Upper lobe of left lung (tissue), 6 donors: ENCODE results near the gene HEG1. TPM values are rescaled to one million over a fixed set of nuclear protein-coding genes. Genes with fewer than 3 reads are reported as not detected.
A peak's percentile ranks its signal among the peaks of the same experiment; 100 is the strongest.

Experiments
- ATAC-seq, 2 donors: fragments of 200-7000 bp; cut with Tn5 transposase; one replicate each; pipeline ENCODE4 v1.9.1; 2022; ENCODE audit warnings: mild to moderate bottlenecking in 2 of 2, moderate library complexity in 2 of 2; ENCODE audit not compliant: low FRiP score in 2 of 2
- DNase-seq, 2 donors: peaks; one replicate each; pipeline ENCODE4 v3.0.0-alpha.2; 2019 to 2020
- H3K27ac ChIP-seq, 4 donors: fragments of 200-600 bp; sonication (generic); one replicate each; pipeline ENCODE4 v1.5.1; 2016 to 2019
- H3K27me3 ChIP-seq, 4 donors: fragments of 200-600 bp; sonication (generic); one replicate each; pipeline ENCODE4 v1.5.1; 2017 to 2019
- H3K36me3 ChIP-seq, 4 donors: fragments of 200-600 bp; sonication (generic); one replicate each; pipeline ENCODE4 v1.5.1; 2016 to 2019
- H3K4me1 ChIP-seq, 4 donors: fragments of 200-600 bp; sonication (generic); one replicate each; pipeline ENCODE4 v1.5.1; 2018 to 2019
- H3K4me3 ChIP-seq, 4 donors: fragments of 200-600 bp; sonication (generic); one replicate each; pipeline ENCODE4 v1.5.1; 2017 to 2019; ENCODE audit warnings: mild to moderate bottlenecking in 2 of 4, moderate library complexity in 1 of 4
- H3K9me3 ChIP-seq, 4 donors: fragments of 200-600 bp; sonication (generic); one replicate each; pipeline ENCODE4 v1.5.1; 2018 to 2019
- EP300 ChIP-seq, 4 donors: sonication (generic); formaldehyde crosslinking; IDR thresholded peaks; one replicate each; pipeline ENCODE4 v1.5.1; 2017; ENCODE audit warnings: antibody characterized with exemption in 4 of 4, control low read depth in 2 of 4
- POLR2A ChIP-seq, 4 donors: fragments of 450-650 bp; IDR thresholded peaks; one replicate each; pipeline ENCODE4 v1.5.1; 2016 to 2017; ENCODE audit warnings: antibody characterized with exemption in 4 of 4, mild to moderate bottlenecking in 2 of 4
- POLR2AphosphoS5 ChIP-seq, 2 donors: sonication (generic); formaldehyde crosslinking; IDR thresholded peaks; one replicate each; pipeline ENCODE4 v1.5.1; 2017; ENCODE audit warnings: antibody characterized with exemption in 2 of 2
- WGBS, 2 donors: methylation state at CpG; one replicate each; pipeline ENCODE4 v1.1.5; 2017 to 2018; 5-methylcytosine and 5-hydroxymethylcytosine counted together
- total RNA-seq, 6 donors: library from RNA; depleted of rRNA in 4 of 6; stranded (reverse); fragments of >200 nt in 4 of 6; gene quantifications; one replicate each; pipeline versions ENCODE4 v1.1.0 to v1.2.1, GENCODE V29; 2016 to 2021
- TF ChIP-seq, protein P1 (sequence below), 6 experiments: fragments of 450-650 bp in 4 of 6; fragments of 200-600 bp in 2 of 6; sonication (generic) in 2 of 6; IDR thresholded peaks; one replicate each; pipeline ENCODE4 v1.5.1; 2016 to 2019; ENCODE audit warnings: antibody characterized with exemption in 6 of 6
- donor health status: DM: no; HTN: no; CAD: no; lungs with moderate emphysema.
- donor health status: DM: no; HTN: yes; CAD: no; lungs with severe emphysema.

Gene HEG1
- total RNA-seq, 6 donors from 2014 or later: 45.1 to 168 (median 100) TPM

DNA sequence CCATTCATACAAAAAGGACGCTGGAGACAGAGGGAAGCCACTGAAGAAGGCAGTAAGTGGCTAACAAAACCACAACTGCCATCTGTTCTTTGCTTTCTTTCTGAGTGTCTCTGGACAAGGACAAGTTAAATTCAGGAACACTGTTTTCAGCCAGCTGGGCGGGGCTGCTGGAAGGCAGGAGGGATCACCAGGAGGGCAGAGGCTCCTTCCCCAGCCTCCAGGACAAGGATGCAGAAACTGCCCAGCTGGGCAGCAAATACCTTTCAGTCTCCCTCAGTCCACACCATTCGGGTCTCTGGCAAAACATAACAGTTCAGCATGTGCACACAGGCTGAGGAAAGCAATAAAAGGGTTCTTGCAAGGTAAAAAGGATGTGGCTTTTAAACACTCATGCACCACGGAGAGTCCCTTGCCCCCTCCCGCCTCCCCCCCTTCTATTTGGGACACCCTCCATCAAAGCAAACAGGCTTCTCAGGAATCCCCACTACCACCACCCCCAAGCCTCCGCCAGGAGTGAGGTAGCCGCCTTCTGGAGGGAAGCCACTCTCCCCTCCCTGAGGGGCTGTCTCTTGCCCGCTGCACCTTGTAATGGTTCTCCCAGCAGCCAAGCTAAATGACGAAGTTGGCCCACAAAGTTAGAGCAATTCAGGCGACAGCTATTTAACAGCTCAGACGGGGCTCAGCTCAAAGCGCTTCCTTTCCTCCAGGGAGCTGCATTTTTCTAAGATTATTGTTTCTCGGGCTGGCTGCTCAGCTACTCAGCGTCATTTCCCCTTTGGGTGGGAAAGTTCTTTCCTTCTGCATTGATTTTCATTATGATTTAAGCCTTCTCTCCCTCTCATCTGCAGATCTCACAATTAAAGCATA is 3.8 kb downstream of the HEG1 start:
- Histone ChIP-seq H3K27ac (peak overlapping the region; percentile 70 to 94 (median 89)), H3K4me3 (peak overlapping the region in 3 of 4 donors; percentile 11 to 77 (median 57)), H3K36me3 (peaks cover 0 to 9% (median 0%) of the 10 kb centered on the region in 4 donors), H3K27me3 (no peaks in the 10 kb centered on the region), H3K4me1 (peaks cover 45 to 77% (median 68%) of the 10 kb centered on the region in 4 donors), H3K9me3 (no peaks in the 10 kb centered on the region)
- ATAC-seq (peak in 1 of 2 donors; percentile 51), DNase-seq (no peak)
- TF ChIP-seq POLR2A (IDR thresholded peaks at IDR 0.05) (no peak), EP300 (IDR thresholded peaks at IDR 0.05) (no peak), POLR2AphosphoS5 (IDR thresholded peaks at IDR 0.05) (no peak)
- TF ChIP-seq, protein P1, sequence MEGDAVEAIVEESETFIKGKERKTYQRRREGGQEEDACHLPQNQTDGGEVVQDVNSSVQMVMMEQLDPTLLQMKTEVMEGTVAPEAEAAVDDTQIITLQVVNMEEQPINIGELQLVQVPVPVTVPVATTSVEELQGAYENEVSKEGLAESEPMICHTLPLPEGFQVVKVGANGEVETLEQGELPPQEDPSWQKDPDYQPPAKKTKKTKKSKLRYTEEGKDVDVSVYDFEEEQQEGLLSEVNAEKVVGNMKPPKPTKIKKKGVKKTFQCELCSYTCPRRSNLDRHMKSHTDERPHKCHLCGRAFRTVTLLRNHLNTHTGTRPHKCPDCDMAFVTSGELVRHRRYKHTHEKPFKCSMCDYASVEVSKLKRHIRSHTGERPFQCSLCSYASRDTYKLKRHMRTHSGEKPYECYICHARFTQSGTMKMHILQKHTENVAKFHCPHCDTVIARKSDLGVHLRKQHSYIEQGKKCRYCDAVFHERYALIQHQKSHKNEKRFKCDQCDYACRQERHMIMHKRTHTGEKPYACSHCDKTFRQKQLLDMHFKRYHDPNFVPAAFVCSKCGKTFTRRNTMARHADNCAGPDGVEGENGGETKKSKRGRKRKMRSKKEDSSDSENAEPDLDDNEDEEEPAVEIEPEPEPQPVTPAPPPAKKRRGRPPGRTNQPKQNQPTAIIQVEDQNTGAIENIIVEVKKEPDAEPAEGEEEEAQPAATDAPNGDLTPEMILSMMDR (IDR thresholded peaks at IDR 0.05): no peak
- 13 to 17% methylated on average over 13 to 14 of the region's 14 CpGs for WGBS, 2 donors

DNA sequence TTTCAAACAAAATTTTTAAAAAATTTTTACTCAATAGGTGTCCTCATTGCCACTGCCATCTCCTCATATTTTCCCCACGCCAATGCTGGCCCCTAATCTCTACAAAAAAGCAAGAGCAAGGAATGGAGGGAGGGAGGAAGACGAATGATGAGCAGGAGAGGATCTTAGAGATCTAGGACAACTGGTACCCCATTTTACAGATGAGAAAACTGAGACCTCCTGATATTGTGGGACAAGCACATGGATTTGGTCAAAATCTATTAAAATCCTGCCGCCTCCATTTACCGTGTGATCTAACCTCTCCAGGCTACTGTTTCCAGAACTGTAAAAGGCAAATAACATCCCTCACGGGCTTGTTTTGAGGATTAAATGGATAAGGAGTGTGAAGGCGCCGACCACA is 4.6 kb downstream of the HEG1 start:
- no peaks in the 10 kb centered on the region for H3K9me3 ChIP-seq
- no peak for TF ChIP-seq EP300 (IDR thresholded peaks at IDR 0.05)
- TF ChIP-seq POLR2AphosphoS5 (IDR thresholded peaks at IDR 0.05): no peak
- TF ChIP-seq POLR2A (IDR thresholded peaks at IDR 0.05): no peak
- TF ChIP-seq, protein P1 (IDR thresholded peaks at IDR 0.05): no peak
- H3K4me1 ChIP-seq: peaks cover 48 to 71% (median 63%) of the 10 kb centered on the region in 4 donors
- no peaks in the 10 kb centered on the region for H3K27me3 ChIP-seq
- peak overlapping the region; percentile 70 to 94 (median 89) for H3K27ac ChIP-seq
- ATAC-seq: no peak
- peaks cover 0 to 9% (median 0%) of the 10 kb centered on the region in 4 donors for H3K36me3 ChIP-seq
- peak overlapping the region in 1 of 4 donors; percentile 57 for H3K4me3 ChIP-seq
- DNase-seq: no peak
- WGBS, 2 donors: 71 to 77% methylated on average over 7 of the region's 7 CpGs

DNA sequence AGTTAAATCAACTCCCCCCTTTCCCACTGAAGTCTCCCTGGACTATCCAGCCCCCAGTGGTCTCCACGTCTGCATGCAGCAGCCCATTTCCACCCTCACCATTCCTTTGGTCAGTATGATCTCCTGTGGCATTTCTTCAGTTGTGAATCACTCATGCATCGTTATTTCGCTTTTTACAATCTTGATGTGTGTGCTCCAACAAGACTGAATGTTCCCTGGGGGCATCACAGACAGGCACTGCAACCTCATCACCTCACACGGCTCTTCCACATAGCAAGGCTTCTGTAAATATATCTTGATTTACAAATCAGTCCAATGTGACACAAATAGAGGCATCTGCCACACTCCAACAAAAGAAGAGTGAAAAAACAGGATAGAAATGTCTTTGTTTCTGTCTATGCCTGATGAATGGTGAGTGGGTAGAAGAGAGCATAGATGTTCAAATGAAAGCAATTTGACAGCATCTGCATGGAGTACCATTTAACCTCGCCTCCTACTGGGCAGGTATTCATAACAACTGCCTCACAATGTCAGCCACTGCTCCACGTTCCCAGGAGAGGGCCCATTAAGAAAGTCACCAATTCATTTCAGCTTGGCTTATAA is 5.2 kb downstream of the HEG1 start:
- peaks cover 52 to 75% (median 67%) of the 10 kb centered on the region in 4 donors for H3K4me1 ChIP-seq
- H3K27ac ChIP-seq: peak overlapping the region in 3 of 4 donors; percentile 74 to 94 (median 87)
- WGBS, 2 donors: 83 to 86% methylated on average over 6 of the region's 6 CpGs

DNA sequence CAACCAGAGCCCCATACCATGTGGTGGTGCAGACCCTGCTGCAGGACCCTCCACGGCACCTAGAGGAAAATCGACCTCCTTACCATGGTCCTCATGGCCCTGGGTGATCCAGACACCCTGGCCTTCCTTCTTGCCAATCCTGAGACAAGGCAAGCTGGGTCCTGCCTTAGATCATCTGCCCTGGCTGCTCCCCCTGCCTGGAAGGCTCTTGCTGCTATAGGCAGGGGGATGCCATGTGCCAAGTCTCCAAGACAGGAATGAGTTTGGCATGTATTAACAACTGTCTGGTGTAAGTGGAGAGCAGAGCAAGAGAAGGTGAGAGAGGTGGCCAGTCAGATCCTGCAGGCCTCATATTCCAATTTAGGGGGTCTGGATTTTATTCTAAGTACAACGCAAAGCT is 7.5 kb downstream of the HEG1 start:
- WGBS, 2 donors: 89 to 100% methylated on average over 1 to 3 of the region's 3 CpGs
- peak overlapping the region in 2 of 4 donors; percentile 45 to 74 for H3K27ac ChIP-seq
- peaks cover 65 to 86% (median 77%) of the 10 kb centered on the region in 4 donors for H3K4me1 ChIP-seq
- DNase-seq: no peak
- no peak for TF ChIP-seq POLR2AphosphoS5 (IDR thresholded peaks at IDR 0.05)
- TF ChIP-seq, protein P1 (IDR thresholded peaks at IDR 0.05): no peak
- TF ChIP-seq POLR2A (IDR thresholded peaks at IDR 0.05): no peak
- no peak for TF ChIP-seq EP300 (IDR thresholded peaks at IDR 0.05)
- H3K9me3 ChIP-seq: no peaks in the 10 kb centered on the region
- no peak for ATAC-seq
- peaks cover 0 to 9% (median 0%) of the 10 kb centered on the region in 4 donors for H3K36me3 ChIP-seq
- H3K27me3 ChIP-seq: no peaks in the 10 kb centered on the region
- no peak overlapping the region for H3K4me3 ChIP-seq

More for the DNA sequence above, 5.2 kb downstream of the HEG1 start:
- no peak for TF ChIP-seq POLR2AphosphoS5 (IDR thresholded peaks at IDR 0.05)
- no peak for TF ChIP-seq EP300 (IDR thresholded peaks at IDR 0.05)
- TF ChIP-seq POLR2A (IDR thresholded peaks at IDR 0.05): no peak
- TF ChIP-seq, protein P1 (IDR thresholded peaks at IDR 0.05): no peak
- H3K9me3 ChIP-seq: no peaks in the 10 kb centered on the region
- H3K36me3 ChIP-seq: peaks cover 0 to 9% (median 0%) of the 10 kb centered on the region in 4 donors
- ATAC-seq: no peak
- DNase-seq: no peak
- H3K27me3 ChIP-seq: no peaks in the 10 kb centered on the region
- no peak overlapping the region for H3K4me3 ChIP-seq
